ENCODE measurements around the gene STK33.
"Not testable (repeated sequence)": the region's sequence is repeated elsewhere in the genome, so short reads cannot be mapped to it uniquely, and the experiment has no call there.

STK33 gene

GRCh38 chr11:8543278-8543677 is 50.8 kb downstream of the STK33 start:
- DNase-seq (ENCODE audit: low spot score), result no peak

- DNase-seq (ENCODE audit: low spot score), result no peak
These were observed 52.6 kb downstream of the STK33 start for GRCh38 chr11:8541448-8541847.

- DNase-seq (ENCODE audit: low spot score), result no peak
These were observed 60.7 kb downstream of the STK33 start for GRCh38 chr11:8533332-8533731.

GRCh38 chr11:8532475-8532874 is 61.6 kb downstream of the STK33 start:
- DNase-seq (ENCODE audit: low spot score), result no peak

- DNase-seq (ENCODE audit: low spot score), result no peak
These were observed 62.0 kb downstream of the STK33 start for GRCh38 chr11:8531982-8532381.

- DNase-seq (ENCODE audit: low spot score), result no peak
These were observed 62.7 kb downstream of the STK33 start for GRCh38 chr11:8531312-8531711.

GRCh38 chr11:8527939-8528338 is 66.1 kb downstream of the STK33 start:
- no peak for DNase-seq (ENCODE audit: low spot score)

- no peak for DNase-seq (ENCODE audit: low spot score)
These were observed 70.6 kb downstream of the STK33 start for GRCh38 chr11:8523396-8523795.

GRCh38 chr11:8512547-8512946 is 81.5 kb downstream of the STK33 start:
- no peak for DNase-seq (ENCODE audit: low spot score)

- DNase-seq (ENCODE audit: low spot score), result no peak
These were observed 90.1 kb downstream of the STK33 start for GRCh38 chr11:8503910-8504364.

GRCh38 chr11:8501836-8502235 is 92.2 kb downstream of the STK33 start:
- no peak for DNase-seq (ENCODE audit: low spot score)

GRCh38 chr11:8488395-8488794 is 105.6 kb downstream of the STK33 start:
- DNase-seq (ENCODE audit: low spot score), result no peak

- DNase-seq (ENCODE audit: low spot score), result no peak
These were observed 106.8 kb downstream of the STK33 start for GRCh38 chr11:8487261-8487660.

GRCh38 chr11:8484251-8484650 is 109.8 kb downstream of the STK33 start:
- DNase-seq (ENCODE audit: low spot score), result no peak

GRCh38 chr11:8480858-8481257 is 113.2 kb downstream of the STK33 start:
- DNase-seq (ENCODE audit: low spot score), result no peak

GRCh38 chr11:8477680-8478079 is 116.3 kb downstream of the STK33 start:
- no peak for DNase-seq (ENCODE audit: low spot score)

- no peak for DNase-seq (ENCODE audit: low spot score)
These were observed 116.9 kb downstream of the STK33 start for GRCh38 chr11:8477151-8477550.

- not testable (repeated sequence) for DNase-seq (ENCODE audit: low spot score)
These were observed 126.2 kb downstream of the STK33 start for GRCh38 chr11:8467806-8468205.

GRCh38 chr11:8467356-8467755 is 126.7 kb downstream of the STK33 start:
- DNase-seq (ENCODE audit: low spot score), result not testable (repeated sequence)

GRCh38 chr11:8466884-8467283 is 127.1 kb downstream of the STK33 start:
- not testable (repeated sequence) for DNase-seq (ENCODE audit: low spot score)

GRCh38 chr11:8459711-8460399 is 134.2 kb downstream of the STK33 start:
- no peak for DNase-seq (ENCODE audit: low spot score)

- no peak for DNase-seq (ENCODE audit: low spot score)
These were observed 151.7 kb downstream of the STK33 start for GRCh38 chr11:8442301-8442700.

GRCh38 chr11:8440649-8441048 is 153.4 kb downstream of the STK33 start:
- no peak for DNase-seq (ENCODE audit: low spot score)

GRCh38 chr11:8429483-8429882 is 164.5 kb downstream of the STK33 start:
- DNase-seq (ENCODE audit: low spot score), result no peak

All from AG08396 (cell line).